Metanephros (tissue), 1 donor: ENCODE measurements around the gene SLC40A1. TPM values are rescaled to one million over a fixed set of nuclear protein-coding genes. Genes with fewer than 3 reads are reported as not detected.

Experiments
- total RNA-seq: library from RNA; depleted of rRNA; stranded (reverse); fragments of >200 nt; gene quantifications from one replicate; pipeline ENCODE4 v1.2.3, GENCODE V29; 2014

Gene SLC40A1
- total RNA-seq = 104 TPM

GRCh38 chr2:189580658-189581353, at the start of gene SLC40A1:
TSS of gene SLC40A1 (minus strand) at chr2:189580786. CDS start at chr2:189580460, 326 bp downstream.

Other genes with a start within 250 kb of the SLC40A1 start
- 48.3 TPM for gene WDR75, start 139.3 kb downstream of the SLC40A1 start, total RNA-seq
- gene ASNSD1, start 80.7 kb upstream of the SLC40A1 start, total RNA-seq = 40.9 TPM
- 23.4 TPM for gene ANKAR, start 93.9 kb upstream of the SLC40A1 start, total RNA-seq
- 15.5 TPM for gene OSGEPL1, start 182.0 kb upstream of the SLC40A1 start, total RNA-seq
- gene ORMDL1, start 203.6 kb upstream of the SLC40A1 start, total RNA-seq = 46.8 TPM
- gene PMS1, start 203.7 kb upstream of the SLC40A1 start, total RNA-seq = 27.7 TPM